Loucy (cell line): Measurements from ENCODE around the gene RPL21.

Source experiments
- H2AFZ ChIP-seq: fragments of 200-600 bp; sonication (generic); 2 replicates; pipeline ENCODE4 v1.6.0; 2016; ENCODE audit warnings: antibody characterized with exemption, mild to moderate bottlenecking, low read length, moderate library complexity
- H3F3A ChIP-seq: fragments of 200-600 bp; 2 replicates; pipeline ENCODE4 v1.6.0; 2016; ENCODE audit warnings: antibody characterized with exemption, low read depth, mild to moderate bottlenecking
- H3K27me3 ChIP-seq: fragments of 200-600 bp; sonication (generic); 2 replicates; pipeline ENCODE4 v1.6.1; 2014; ENCODE audit warnings: low read length, mild to moderate bottlenecking; ENCODE audit not compliant: insufficient read depth, poor library complexity, severe bottlenecking
- H3K36me3 ChIP-seq: fragments of 200-600 bp; sonication (generic); 2 replicates; pipeline ENCODE4 v1.6.1; 2016; ENCODE audit warnings: low read length; ENCODE audit not compliant: insufficient read depth
- H3K4me1 ChIP-seq: fragments of 200-600 bp; sonication (generic); 2 replicates; pipeline ENCODE4 v1.5.1; 2014; ENCODE audit warnings: low read length, mild to moderate bottlenecking; ENCODE audit not compliant: insufficient read depth, poor library complexity, severe bottlenecking
- H3K4me2 ChIP-seq: fragments of 200-600 bp; sonication (generic); 2 replicates; pipeline ENCODE4 v1.6.0; 2014; ENCODE audit warnings: antibody characterized with exemption, low read length, low read depth, mild to moderate bottlenecking; ENCODE audit not compliant: poor library complexity, severe bottlenecking
- H3K4me3 ChIP-seq: fragments of 200-600 bp; sonication (generic); 2 replicates; pipeline ENCODE4 v1.5.1; 2014; ENCODE audit warnings: low read length, mild to moderate bottlenecking, mixed read lengths; ENCODE audit not compliant: poor library complexity, severe bottlenecking
- H3K79me2 ChIP-seq: fragments of 200-600 bp; sonication (generic); 2 replicates; pipeline ENCODE4 v1.6.1; 2014; ENCODE audit warnings: low read length; ENCODE audit not compliant: insufficient read depth
- H3K9ac ChIP-seq: fragments of 200-600 bp; sonication (generic); 2 replicates; pipeline ENCODE4 v1.6.0; 2014; ENCODE audit warnings: mild to moderate bottlenecking, low read depth, low read length, moderate library complexity; ENCODE audit not compliant: poor library complexity, severe bottlenecking
- H3K9me2 ChIP-seq: fragments of 200-600 bp; sonication (generic); replicated peaks from 2 replicates; pipeline ENCODE4 v1.6.1; 2016; ENCODE audit warnings: low read depth, low read length, mixed read lengths
- H3K9me3 ChIP-seq: fragments of 200-600 bp; sonication (generic); 2 replicates; pipeline ENCODE4 v1.6.1; 2014; ENCODE audit warnings: mild to moderate bottlenecking, antibody characterized with exemption, low read length, low read depth; ENCODE audit not compliant: insufficient read depth
- H4K20me1 ChIP-seq: fragments of 200-600 bp; sonication (generic); 2 replicates; pipeline ENCODE4 v1.6.0; 2014; ENCODE audit warnings: antibody characterized with exemption, low read length, mild to moderate bottlenecking; ENCODE audit not compliant: insufficient read depth, poor library complexity, severe bottlenecking
- CTCF ChIP-seq: fragments of 200-600 bp; sonication (generic); conservative IDR thresholded peaks from 2 replicates; pipeline ENCODE4 v1.5.1; 2014; ENCODE audit warnings: mild to moderate bottlenecking, antibody characterized with exemption, low read length
- EZH2phosphoT487 ChIP-seq: fragments of 200-600 bp; IDR thresholded peaks from 2 replicates; pipeline ENCODE4 v1.6.1; 2018; ENCODE audit warnings: antibody characterized with exemption, mild to moderate bottlenecking, moderate library complexity, borderline replicate concordance

RPL21 gene

GRCh38 chr13:27236478-27236877, 14.9 kb upstream of the RPL21 start:
- Histone ChIP-seq H3K9me3 (no peaks in the 10 kb centered on the region), H3K4me3 (no peak overlapping the region), H3K9me2 (no peaks in the 10 kb centered on the region), H3F3A (no peaks in the 10 kb centered on the region), H3K27me3 (no peaks in the 10 kb centered on the region), H3K4me1 (no peaks in the 10 kb centered on the region), H3K9ac (no peak overlapping the region), H4K20me1 (no peaks in the 10 kb centered on the region), H3K36me3 (no peaks in the 10 kb centered on the region), H3K4me2 (no peak overlapping the region), H3K79me2 (no peaks in the 10 kb centered on the region), H2AFZ (no peak overlapping the region)
- TF ChIP-seq CTCF (no peak), EZH2phosphoT487 (no peak)

- H3K4me2 ChIP-seq, result no peak overlapping the region
- TF ChIP-seq EZH2phosphoT487 (no peak), CTCF (no peak)
- H3K4me1 ChIP-seq, result no peaks in the 10 kb centered on the region
- H3K4me3 ChIP-seq, result no peak overlapping the region
- no peaks in the 10 kb centered on the region for H3K9me2 ChIP-seq
- no peaks in the 10 kb centered on the region for H3K36me3 ChIP-seq
- H3K27me3 ChIP-seq, result no peaks in the 10 kb centered on the region
- H3K9me3 ChIP-seq, result no peaks in the 10 kb centered on the region
- H3F3A ChIP-seq, result no peaks in the 10 kb centered on the region
- H3K9ac ChIP-seq, result no peak overlapping the region
- H3K79me2 ChIP-seq, result no peaks in the 10 kb centered on the region
- H2AFZ ChIP-seq, result no peak overlapping the region
- H4K20me1 ChIP-seq, result no peaks in the 10 kb centered on the region
Measured at GRCh38 chr13:27242702-27243101, 8.7 kb upstream of the RPL21 start.

- no peak overlapping the region for H3K9ac ChIP-seq
Measured at GRCh38 chr13:27245610-27246009, 5.7 kb upstream of the RPL21 start.

More at GRCh38 chr13:27245610-27246009, 5.7 kb upstream of the RPL21 start:
- TF ChIP-seq EZH2phosphoT487 (no peak), CTCF (no peak)
- Histone ChIP-seq H3F3A (no peaks in the 10 kb centered on the region), H3K4me2 (no peak overlapping the region), H3K9me2 (no peaks in the 10 kb centered on the region), H4K20me1 (no peaks in the 10 kb centered on the region), H3K79me2 (peaks cover 11% of the 10 kb centered on the region), H2AFZ (no peak overlapping the region), H3K4me3 (no peak overlapping the region), H3K9me3 (no peaks in the 10 kb centered on the region), H3K27me3 (no peaks in the 10 kb centered on the region), H3K36me3 (no peaks in the 10 kb centered on the region), H3K4me1 (peaks cover 6% of the 10 kb centered on the region)
